Measurements from ENCODE around the gene EFS.
"Not testable (repeated sequence)": the region's sequence is repeated elsewhere in the genome, so short reads cannot be mapped to it uniquely, and the experiment has no call there.

EFS gene

DNA sequence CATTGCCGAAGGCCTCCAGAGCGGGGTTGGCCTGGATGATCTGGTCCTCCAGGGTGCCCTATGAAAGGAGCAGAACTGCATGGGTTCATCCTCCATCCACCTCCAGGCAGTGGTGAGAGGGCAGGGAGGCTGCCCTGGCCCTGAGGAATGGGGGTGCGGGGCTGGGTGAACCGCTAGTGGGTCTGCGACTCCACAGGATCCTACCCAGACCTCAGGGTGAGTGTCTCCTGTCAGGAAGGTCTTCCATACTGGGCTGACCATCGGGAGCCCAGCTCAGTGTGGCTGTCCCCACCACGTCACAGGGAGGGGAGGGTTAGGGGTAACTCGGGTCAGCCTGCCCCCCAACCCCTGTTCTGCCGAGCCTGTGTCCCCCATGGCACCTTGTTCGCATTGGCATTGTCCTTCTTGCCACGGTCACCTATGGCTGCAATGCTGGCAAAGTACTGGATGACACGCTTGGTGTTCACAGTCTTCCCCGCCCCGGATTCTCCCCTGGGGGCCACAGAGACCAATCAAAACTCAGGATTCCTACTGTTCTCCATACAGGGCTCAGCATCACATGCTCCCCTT lies 39.4 kb upstream of the EFS start:
- in situ Hi-C loops (cut with MboI; ENCODE audit: low sequenced_read_pairs) = no loop called here

DNA sequence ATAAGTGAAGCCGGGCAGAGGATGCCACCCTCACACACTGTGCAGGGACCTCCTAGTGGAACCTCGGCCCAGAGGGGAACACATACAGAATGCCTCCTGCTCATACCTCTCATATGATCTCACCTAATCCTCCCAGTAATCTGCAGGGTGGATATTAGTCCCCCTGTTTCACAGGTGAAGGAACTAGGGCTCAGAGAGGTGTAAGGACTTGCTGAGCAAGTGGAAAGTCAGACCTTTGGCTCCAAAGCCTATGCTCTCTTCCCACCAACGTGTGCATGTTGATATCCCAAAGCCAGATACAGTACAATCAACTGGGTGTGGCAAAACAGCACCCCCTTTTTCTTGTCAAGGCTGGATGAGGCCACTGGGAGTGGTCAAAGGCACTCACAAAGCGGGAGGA lies 38.9 kb upstream of the EFS start:
- H3K9me3 ChIP-seq = no peaks in the 10 kb centered on the region
- no peaks in the 10 kb centered on the region for H3K4me1 ChIP-seq
- in situ Hi-C loops (cut with MboI; ENCODE audit: low sequenced_read_pairs) = no loop called here
- H3K36me3 ChIP-seq (replicated peaks) = no peaks in the 10 kb centered on the region
- no peak for DNase-seq (ENCODE audit: low spot score in 2 of 2)
- no peak overlapping the region for H3K4me3 ChIP-seq
- H3K27me3 ChIP-seq (ENCODE audit: low read depth) = peaks cover 12% of the 10 kb centered on the region; the same call in 1 of the 2 replicates

More for the DNA sequence above, 39.4 kb upstream of the EFS start:
- H3K4me1 ChIP-seq = no peaks in the 10 kb centered on the region
- H3K9me3 ChIP-seq = no peaks in the 10 kb centered on the region
- peaks cover 12% of the 10 kb centered on the region; the same call in 1 of the 2 replicates for H3K27me3 ChIP-seq (ENCODE audit: low read depth)
- no peak for DNase-seq (ENCODE audit: low spot score in 2 of 2)
- H3K4me3 ChIP-seq = no peak overlapping the region
- H3K36me3 ChIP-seq (replicated peaks) = no peaks in the 10 kb centered on the region

- H3K9me3 ChIP-seq = no peaks in the 10 kb centered on the region
- H3K36me3 ChIP-seq (replicated peaks) = no peaks in the 10 kb centered on the region
- in situ Hi-C loops (cut with MboI; ENCODE audit: low sequenced_read_pairs) = no loop called here
- no peak for DNase-seq (ENCODE audit: low spot score in 2 of 2)
- H3K4me3 ChIP-seq = no peak overlapping the region
- peaks cover 9% of the 10 kb centered on the region; the same call in 1 of the 2 replicates for H3K27me3 ChIP-seq (ENCODE audit: low read depth)
- H3K4me1 ChIP-seq = no peaks in the 10 kb centered on the region
Observed at GRCh38 chr14:23403139-23403438, 38.1 kb upstream of the EFS start.

GRCh38 chr14:23402296-23403138 lies 37.5 kb upstream of the EFS start:
- no peaks in the 10 kb centered on the region for H3K9me3 ChIP-seq
- peaks cover 7% of the 10 kb centered on the region; the same call in 1 of the 2 replicates for H3K27me3 ChIP-seq (ENCODE audit: low read depth)
- H3K36me3 ChIP-seq (replicated peaks) = no peaks in the 10 kb centered on the region
- DNase-seq (ENCODE audit: low spot score in 2 of 2) = no peak
- no peaks in the 10 kb centered on the region for H3K4me1 ChIP-seq
- H3K4me3 ChIP-seq = no peak overlapping the region
- in situ Hi-C loops (cut with MboI; ENCODE audit: low sequenced_read_pairs) = no loop called here

DNA sequence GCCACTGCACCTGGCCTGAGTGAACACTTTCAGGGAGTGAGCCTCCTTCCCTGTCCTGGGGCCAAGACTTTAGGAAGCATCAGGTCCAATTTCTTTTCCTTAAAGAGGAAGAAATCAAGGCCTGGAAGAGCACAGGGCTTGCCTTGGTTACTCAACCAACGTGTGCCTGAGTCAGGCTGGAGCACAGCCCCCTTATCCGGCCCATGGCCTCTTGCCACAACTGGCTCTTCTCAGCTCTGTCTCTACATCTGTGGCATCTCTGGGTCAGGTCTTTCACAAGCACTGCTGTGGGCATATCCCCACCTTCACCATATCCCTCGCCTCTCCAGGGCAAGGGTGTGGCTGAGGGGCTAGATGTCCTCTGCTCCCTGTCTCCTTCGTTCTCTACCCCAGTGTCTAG lies 36.3 kb upstream of the EFS start:
- in situ Hi-C loops (cut with MboI; ENCODE audit: low sequenced_read_pairs) = no loop called here
- no peak overlapping the region for H3K4me3 ChIP-seq
- no peaks in the 10 kb centered on the region for H3K9me3 ChIP-seq
- no peaks in the 10 kb centered on the region for H3K36me3 ChIP-seq (replicated peaks)
- H3K4me1 ChIP-seq = no peaks in the 10 kb centered on the region
- DNase-seq (ENCODE audit: low spot score in 2 of 2) = no peak
- H3K27me3 ChIP-seq (ENCODE audit: low read depth) = peaks cover 7% of the 10 kb centered on the region; the same call in 1 of the 2 replicates

GRCh38 chr14:23400496-23401149 lies 35.7 kb upstream of the EFS start:
- H3K4me1 ChIP-seq; H3K27me3 ChIP-seq (ENCODE audit: low read depth); H3K36me3 ChIP-seq (replicated peaks); in situ Hi-C loops (cut with MboI; ENCODE audit: low sequenced_read_pairs); H3K9me3 ChIP-seq; DNase-seq (ENCODE audit: low spot score in 2 of 2); H3K4me3 ChIP-seq: not testable (repeated sequence)

DNA sequence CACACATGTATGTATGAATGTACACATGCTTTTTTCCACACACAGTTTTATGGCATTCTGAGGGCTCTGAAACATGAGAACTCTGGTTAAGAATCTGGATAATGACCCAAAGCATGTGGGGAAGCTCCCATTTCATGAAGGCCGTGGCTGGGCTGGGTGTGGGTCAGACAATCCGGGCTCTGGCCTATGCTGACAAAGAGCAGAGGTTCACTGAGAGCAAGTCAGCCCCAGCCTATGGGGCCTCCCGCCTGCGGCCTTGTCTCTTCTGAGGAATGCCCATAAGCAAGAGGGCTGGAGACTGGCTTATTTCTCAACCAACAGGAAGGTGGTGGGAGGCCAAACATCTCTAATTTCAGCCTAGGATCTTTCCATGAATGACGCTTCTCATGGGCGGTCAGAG lies 34.6 kb upstream of the EFS start:
- peaks cover 5% of the 10 kb centered on the region; the same call in 1 of the 2 replicates for H3K27me3 ChIP-seq (ENCODE audit: low read depth)
- H3K4me1 ChIP-seq = no peaks in the 10 kb centered on the region
- in situ Hi-C loops (cut with MboI; ENCODE audit: low sequenced_read_pairs) = no loop called here
- DNase-seq (ENCODE audit: low spot score in 2 of 2) = no peak
- H3K9me3 ChIP-seq = no peaks in the 10 kb centered on the region
- no peaks in the 10 kb centered on the region for H3K36me3 ChIP-seq (replicated peaks)
- H3K4me3 ChIP-seq = no peak overlapping the region

GRCh38 chr14:23399136-23399535 lies 34.2 kb upstream of the EFS start:
- in situ Hi-C loops (cut with MboI; ENCODE audit: low sequenced_read_pairs) = no loop called here
- H3K27me3 ChIP-seq (ENCODE audit: low read depth) = peaks cover 3% of the 10 kb centered on the region; the same call in 1 of the 2 replicates
- no peaks in the 10 kb centered on the region for H3K36me3 ChIP-seq (replicated peaks)
- H3K4me3 ChIP-seq = no peak overlapping the region
- H3K4me1 ChIP-seq = no peaks in the 10 kb centered on the region
- no peaks in the 10 kb centered on the region for H3K9me3 ChIP-seq
- no peak for DNase-seq (ENCODE audit: low spot score in 2 of 2)

- H3K27me3 ChIP-seq (ENCODE audit: low read depth) = peaks cover 3% of the 10 kb centered on the region; the same call in 1 of the 2 replicates
- no peaks in the 10 kb centered on the region for H3K36me3 ChIP-seq (replicated peaks)
- H3K4me1 ChIP-seq = no peaks in the 10 kb centered on the region
- DNase-seq (ENCODE audit: low spot score in 2 of 2) = no peak
- H3K4me3 ChIP-seq = no peak overlapping the region
- in situ Hi-C loops (cut with MboI; ENCODE audit: low sequenced_read_pairs) = no loop called here
- no peaks in the 10 kb centered on the region for H3K9me3 ChIP-seq
Observed at GRCh38 chr14:23398348-23398747, 33.4 kb upstream of the EFS start.

- H3K36me3 ChIP-seq (replicated peaks) = no peaks in the 10 kb centered on the region
- no peaks in the 10 kb centered on the region for H3K27me3 ChIP-seq (ENCODE audit: low read depth)
- DNase-seq (ENCODE audit: low spot score in 2 of 2) = no peak
- in situ Hi-C loops (cut with MboI; ENCODE audit: low sequenced_read_pairs) = no loop called here
- no peaks in the 10 kb centered on the region for H3K4me1 ChIP-seq
- H3K9me3 ChIP-seq = no peaks in the 10 kb centered on the region
- no peak overlapping the region for H3K4me3 ChIP-seq
Observed at GRCh38 chr14:23396781-23397407, 31.9 kb upstream of the EFS start.

GRCh38 chr14:23396126-23396525 lies 31.2 kb upstream of the EFS start:
- in situ Hi-C loops (cut with MboI; ENCODE audit: low sequenced_read_pairs) = no loop called here
- Histone ChIP-seq H3K9me3 (no peaks in the 10 kb centered on the region), H3K4me1 (no peaks in the 10 kb centered on the region), H3K36me3 (replicated peaks) (no peaks in the 10 kb centered on the region), H3K4me3 (no peak overlapping the region), H3K27me3 (ENCODE audit: low read depth) (no peaks in the 10 kb centered on the region; the same call in 1 of the 2 replicates)
- DNase-seq (ENCODE audit: low spot score in 2 of 2) = no peak

- H3K4me3 ChIP-seq = no peak overlapping the region
- in situ Hi-C loops (cut with MboI; ENCODE audit: low sequenced_read_pairs) = no loop called here
- H3K9me3 ChIP-seq = no peaks in the 10 kb centered on the region
- no peaks in the 10 kb centered on the region for H3K36me3 ChIP-seq (replicated peaks)
- H3K4me1 ChIP-seq = no peaks in the 10 kb centered on the region
- H3K27me3 ChIP-seq (ENCODE audit: low read depth) = peaks cover 2% of the 10 kb centered on the region; the same call in 1 of the 2 replicates
- DNase-seq (ENCODE audit: low spot score in 2 of 2) = no peak
Observed at GRCh38 chr14:23392613-23393012, 27.6 kb upstream of the EFS start.

- H3K27me3 ChIP-seq (ENCODE audit: low read depth); H3K9me3 ChIP-seq; in situ Hi-C loops (cut with MboI; ENCODE audit: low sequenced_read_pairs); H3K36me3 ChIP-seq (replicated peaks); H3K4me1 ChIP-seq; DNase-seq (ENCODE audit: low spot score in 2 of 2); H3K4me3 ChIP-seq: not testable (repeated sequence)
Observed at GRCh38 chr14:23389871-23390270, 24.9 kb upstream of the EFS start.

DNA sequence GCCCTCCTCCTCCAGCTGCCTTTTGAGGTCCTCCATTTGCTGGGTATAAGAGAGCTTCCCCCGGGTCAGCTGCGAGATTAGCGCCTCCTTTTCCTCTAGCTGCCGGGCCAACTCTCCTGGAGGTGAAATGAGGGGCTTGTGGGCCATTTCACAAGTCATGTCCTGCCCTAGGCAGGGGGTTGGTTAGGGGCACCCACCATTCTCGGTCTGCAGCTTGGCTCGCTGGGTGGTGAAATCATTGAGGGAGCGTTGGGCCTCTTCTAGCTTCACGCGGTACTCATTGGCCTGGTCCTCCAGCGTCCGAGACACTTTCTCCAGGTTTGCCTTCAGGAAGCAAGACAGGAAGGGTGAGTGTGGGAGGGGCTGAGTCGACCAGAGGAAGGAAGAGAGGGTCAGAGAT lies 24.4 kb upstream of the EFS start:
- in situ Hi-C loops (cut with MboI; ENCODE audit: low sequenced_read_pairs) = no loop called here
- Histone ChIP-seq H3K27me3 (ENCODE audit: low read depth) (peaks cover 2% of the 10 kb centered on the region), H3K4me3 (no peak overlapping the region), H3K9me3 (no peaks in the 10 kb centered on the region), H3K36me3 (replicated peaks) (no peaks in the 10 kb centered on the region), H3K4me1 (no peaks in the 10 kb centered on the region)
- no peak for DNase-seq (ENCODE audit: low spot score in 2 of 2)

Measured in HAP-1 (cell line).